22Rv1 (cell line): Measurements from ENCODE around the gene TMEM59L.

Experiments
- H3K27ac ChIP-seq: fragments of 450-650 bp; 2 replicates; pipeline ENCODE4 v1.5.1; 2017
- ZFX ChIP-seq: fragments of 450-650 bp; IDR thresholded peaks from 2 replicates; pipeline ENCODE4 v1.6.1; 2017; ENCODE audit warnings: antibody characterized with exemption, borderline replicate concordance
- TF ChIP-seq, protein P1 (sequence below): fragments of 450-650 bp; IDR thresholded peaks from 2 replicates; pipeline ENCODE4 v1.5.1; 2017; ENCODE audit warnings: mild to moderate bottlenecking

The TMEM59L gene

DNA sequence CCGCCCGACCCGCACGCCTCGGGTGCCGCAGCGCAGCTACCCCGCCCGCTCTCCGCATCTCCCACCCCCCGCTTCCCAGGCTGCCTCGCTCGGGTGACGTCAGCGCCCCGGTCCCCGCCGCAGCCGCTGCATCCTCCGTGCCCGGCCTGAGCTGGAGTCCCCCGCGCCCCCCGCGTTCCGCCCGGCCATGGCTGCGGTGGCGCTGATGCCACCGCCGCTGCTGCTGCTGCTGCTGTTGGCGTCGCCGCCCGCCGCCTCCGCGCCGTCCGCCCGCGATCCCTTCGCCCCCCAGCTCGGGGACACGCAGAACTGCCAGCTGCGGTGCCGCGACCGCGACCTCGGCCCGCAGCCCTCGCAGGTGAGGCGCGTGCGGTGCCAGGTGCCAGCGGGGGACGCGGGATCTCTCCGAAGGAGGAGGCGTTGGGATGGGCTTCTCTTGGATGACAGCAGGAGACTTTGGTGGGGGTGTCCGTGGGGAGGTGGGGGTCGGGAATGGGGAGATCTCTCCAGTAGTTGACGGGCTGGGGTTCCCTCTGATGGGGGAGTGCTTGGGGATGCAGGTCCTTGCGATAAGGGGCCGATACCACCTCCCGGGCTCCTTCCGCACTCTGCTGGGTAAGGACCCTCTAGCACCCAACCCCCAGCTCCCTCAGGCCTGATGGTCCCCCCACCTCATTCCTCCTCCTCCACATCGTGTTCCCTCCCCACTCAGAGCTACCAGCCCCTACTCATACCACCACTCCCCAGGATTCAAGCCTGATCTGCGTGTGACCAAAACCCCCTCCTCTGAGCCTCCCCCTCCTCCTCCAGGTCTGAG lies at the start of gene TMEM59L:
Gene TMEM59L, plus strand, starts transcription at position 99 of the 817 bp plus-strand sequence. Its CDS starts 89 bp downstream, at position 188.
- no peak within 1 kb of the TSS for H3K27ac ChIP-seq
- TF ChIP-seq ZFX = no peak
- TF ChIP-seq, protein P1, sequence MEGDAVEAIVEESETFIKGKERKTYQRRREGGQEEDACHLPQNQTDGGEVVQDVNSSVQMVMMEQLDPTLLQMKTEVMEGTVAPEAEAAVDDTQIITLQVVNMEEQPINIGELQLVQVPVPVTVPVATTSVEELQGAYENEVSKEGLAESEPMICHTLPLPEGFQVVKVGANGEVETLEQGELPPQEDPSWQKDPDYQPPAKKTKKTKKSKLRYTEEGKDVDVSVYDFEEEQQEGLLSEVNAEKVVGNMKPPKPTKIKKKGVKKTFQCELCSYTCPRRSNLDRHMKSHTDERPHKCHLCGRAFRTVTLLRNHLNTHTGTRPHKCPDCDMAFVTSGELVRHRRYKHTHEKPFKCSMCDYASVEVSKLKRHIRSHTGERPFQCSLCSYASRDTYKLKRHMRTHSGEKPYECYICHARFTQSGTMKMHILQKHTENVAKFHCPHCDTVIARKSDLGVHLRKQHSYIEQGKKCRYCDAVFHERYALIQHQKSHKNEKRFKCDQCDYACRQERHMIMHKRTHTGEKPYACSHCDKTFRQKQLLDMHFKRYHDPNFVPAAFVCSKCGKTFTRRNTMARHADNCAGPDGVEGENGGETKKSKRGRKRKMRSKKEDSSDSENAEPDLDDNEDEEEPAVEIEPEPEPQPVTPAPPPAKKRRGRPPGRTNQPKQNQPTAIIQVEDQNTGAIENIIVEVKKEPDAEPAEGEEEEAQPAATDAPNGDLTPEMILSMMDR = no peak

DNA sequence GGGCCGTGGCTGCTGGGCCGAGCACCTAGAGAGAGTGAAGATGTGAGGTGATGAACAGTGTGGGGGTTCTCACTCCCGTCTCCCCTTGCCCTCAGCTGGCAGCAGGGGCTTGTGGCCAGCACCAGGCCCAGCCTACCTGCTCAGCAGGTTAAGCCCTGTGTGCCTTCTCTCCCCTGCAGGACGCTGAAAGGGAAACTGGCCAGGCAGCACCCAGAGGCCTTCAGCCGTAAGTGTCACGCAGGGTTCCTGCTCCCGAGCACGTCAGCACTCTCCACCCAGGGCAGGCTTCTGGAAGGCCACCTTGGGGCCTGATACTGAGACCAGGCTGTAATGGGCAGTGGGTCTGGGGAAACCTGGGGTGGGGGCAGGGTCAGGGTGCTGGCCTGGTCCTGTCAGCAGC lies 45.7 kb upstream of the TMEM59L start:
- TF ChIP-seq, protein P1 = no peak
- no peak for TF ChIP-seq ZFX
- no peak overlapping the region for H3K27ac ChIP-seq

- TF ChIP-seq ZFX = no peak
- H3K27ac ChIP-seq = no peak overlapping the region
These were observed 44.3 kb upstream of the TMEM59L start for GRCh38 chr19:18568367-18568766.

DNA sequence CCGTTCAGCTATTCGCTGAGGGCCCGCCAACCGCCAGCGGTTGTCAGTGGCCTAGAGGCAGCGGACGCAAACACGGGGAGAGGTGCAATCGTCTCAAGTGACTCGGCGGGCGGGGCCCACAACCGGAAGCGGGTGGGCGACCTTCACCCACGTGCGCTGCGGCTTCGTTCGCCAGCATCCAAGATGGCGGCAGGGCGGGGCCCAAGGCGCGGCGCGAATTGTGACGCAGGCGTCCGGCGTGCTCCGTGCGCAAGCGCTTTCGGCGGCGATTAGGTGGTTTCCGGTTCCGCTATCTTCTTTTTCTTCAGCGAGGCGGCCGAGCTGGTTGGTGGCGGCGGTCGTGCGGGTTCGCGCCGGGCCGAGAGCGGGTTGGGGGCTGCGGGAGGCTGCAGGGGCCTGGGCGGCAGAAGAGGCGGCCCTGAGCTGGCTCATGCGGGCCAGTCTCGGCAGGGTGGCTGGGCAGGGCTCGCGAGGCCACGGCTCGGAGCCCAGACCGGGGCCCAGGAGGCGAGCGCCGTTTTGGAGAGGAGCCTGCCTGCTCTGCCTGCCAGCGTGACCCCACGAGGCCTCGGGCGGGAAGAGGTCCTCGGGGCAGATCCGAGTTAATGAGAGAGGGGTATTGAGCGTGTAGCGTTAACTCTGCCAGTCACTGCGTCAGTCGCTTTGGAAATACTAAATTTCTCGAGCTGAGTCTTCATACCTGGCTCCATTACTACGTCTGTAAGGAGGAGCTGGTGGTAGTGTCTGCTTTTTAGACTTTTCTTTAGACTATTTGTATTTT lies 40.9 kb upstream of the TMEM59L start, which contains the start of gene UBA52:
Gene UBA52, plus strand, starts transcription at position 294 of the 781 bp plus-strand sequence. CDS start 1,444 bp downstream, outside the sequence.
- TF ChIP-seq, protein P1 = no peak
- no peak for TF ChIP-seq ZFX
- H3K27ac ChIP-seq = peak within 1 kb of the TSS; percentile 97

DNA sequence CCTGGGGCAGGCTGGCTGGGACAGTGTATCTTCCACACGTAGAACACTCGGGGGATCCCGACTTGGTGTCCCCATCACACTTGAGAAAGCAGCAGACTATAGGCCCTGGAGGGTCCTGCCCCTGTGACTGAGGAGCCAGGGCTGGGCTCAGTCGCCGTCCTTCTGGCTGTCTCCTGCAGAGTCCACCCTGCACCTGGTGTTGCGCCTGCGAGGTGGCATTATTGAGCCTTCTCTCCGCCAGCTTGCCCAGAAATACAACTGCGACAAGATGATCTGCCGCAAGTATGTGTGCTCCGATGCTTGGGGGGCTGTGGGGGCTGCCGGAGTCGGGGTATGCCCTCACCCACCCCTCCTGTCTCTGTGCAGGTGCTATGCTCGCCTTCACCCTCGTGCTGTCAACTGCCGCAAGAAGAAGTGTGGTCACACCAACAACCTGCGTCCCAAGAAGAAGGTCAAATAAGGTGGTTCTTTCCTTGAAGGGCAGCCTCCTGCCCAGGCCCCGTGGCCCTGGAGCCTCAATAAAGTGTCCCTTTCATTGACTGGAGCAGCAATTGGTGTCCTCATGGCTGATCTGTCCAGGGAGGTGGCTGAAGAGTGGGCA lies 37.9 kb upstream of the TMEM59L start:
- TF ChIP-seq, protein P1 = no peak
- no peak for TF ChIP-seq ZFX
- H3K27ac ChIP-seq = no peak overlapping the region

GRCh38 chr19:18576383-18576782 lies 36.3 kb upstream of the TMEM59L start:
- TF ChIP-seq, protein P1 = no peak
- no peak for TF ChIP-seq ZFX
- no peak overlapping the region for H3K27ac ChIP-seq

GRCh38 chr19:18577365-18577914 lies 35.2 kb upstream of the TMEM59L start:
- TF ChIP-seq ZFX = no peak
- TF ChIP-seq, protein P1 = no peak
- H3K27ac ChIP-seq = no peak overlapping the region
